ENCODE results near the gene STEAP3. TPM values are rescaled to one million over a fixed set of nuclear protein-coding genes. Genes with fewer than 3 reads are reported as not detected.

The STEAP3 gene
- total RNA-seq, 1 donor from 2014 or later, result 11.8 TPM

GRCh38 chr2:119278946-119279345, 55.3 kb downstream of the STEAP3 start:
- Histone ChIP-seq H3K27me3 (ENCODE audit: control insufficient read depth, insufficient read depth, low read length) (no peaks in the 10 kb centered on the region), H3K36me3 (ENCODE audit: control insufficient read depth, insufficient read depth, low read length) (no peaks in the 10 kb centered on the region), H3K4me3 (ENCODE audit: low read depth, low read length) (no peak overlapping the region)
- FAIRE-seq (no peak), DNase-seq (ENCODE audit: low read depth) (no peak)
- TF ChIP-seq, protein P1, sequence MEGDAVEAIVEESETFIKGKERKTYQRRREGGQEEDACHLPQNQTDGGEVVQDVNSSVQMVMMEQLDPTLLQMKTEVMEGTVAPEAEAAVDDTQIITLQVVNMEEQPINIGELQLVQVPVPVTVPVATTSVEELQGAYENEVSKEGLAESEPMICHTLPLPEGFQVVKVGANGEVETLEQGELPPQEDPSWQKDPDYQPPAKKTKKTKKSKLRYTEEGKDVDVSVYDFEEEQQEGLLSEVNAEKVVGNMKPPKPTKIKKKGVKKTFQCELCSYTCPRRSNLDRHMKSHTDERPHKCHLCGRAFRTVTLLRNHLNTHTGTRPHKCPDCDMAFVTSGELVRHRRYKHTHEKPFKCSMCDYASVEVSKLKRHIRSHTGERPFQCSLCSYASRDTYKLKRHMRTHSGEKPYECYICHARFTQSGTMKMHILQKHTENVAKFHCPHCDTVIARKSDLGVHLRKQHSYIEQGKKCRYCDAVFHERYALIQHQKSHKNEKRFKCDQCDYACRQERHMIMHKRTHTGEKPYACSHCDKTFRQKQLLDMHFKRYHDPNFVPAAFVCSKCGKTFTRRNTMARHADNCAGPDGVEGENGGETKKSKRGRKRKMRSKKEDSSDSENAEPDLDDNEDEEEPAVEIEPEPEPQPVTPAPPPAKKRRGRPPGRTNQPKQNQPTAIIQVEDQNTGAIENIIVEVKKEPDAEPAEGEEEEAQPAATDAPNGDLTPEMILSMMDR (IDR thresholded peaks at IDR 0.05; ENCODE audit: insufficient read depth, low read length, severe bottlenecking), result no peak

GRCh38 chr2:119279666-119280065, 56.0 kb downstream of the STEAP3 start:
- TF ChIP-seq, protein P1 (IDR thresholded peaks at IDR 0.05; ENCODE audit: insufficient read depth, low read length, severe bottlenecking), result no peak
- Histone ChIP-seq H3K36me3 (ENCODE audit: control insufficient read depth, insufficient read depth, low read length) (no peaks in the 10 kb centered on the region), H3K27me3 (ENCODE audit: control insufficient read depth, insufficient read depth, low read length) (no peaks in the 10 kb centered on the region), H3K4me3 (ENCODE audit: low read depth, low read length) (no peak overlapping the region)
- FAIRE-seq, result no peak
- DNase-seq (ENCODE audit: low read depth), result no peak

GRCh38 chr2:119280680-119281079, 57.0 kb downstream of the STEAP3 start:
- Histone ChIP-seq H3K36me3 (ENCODE audit: control insufficient read depth, insufficient read depth, low read length) (no peaks in the 10 kb centered on the region), H3K27me3 (ENCODE audit: control insufficient read depth, insufficient read depth, low read length) (no peaks in the 10 kb centered on the region), H3K4me3 (ENCODE audit: low read depth, low read length) (no peak overlapping the region)
- no peak for DNase-seq (ENCODE audit: low read depth)
- TF ChIP-seq, protein P1 (IDR thresholded peaks at IDR 0.05; ENCODE audit: insufficient read depth, low read length, severe bottlenecking), result no peak
- no peak for FAIRE-seq

DNA sequence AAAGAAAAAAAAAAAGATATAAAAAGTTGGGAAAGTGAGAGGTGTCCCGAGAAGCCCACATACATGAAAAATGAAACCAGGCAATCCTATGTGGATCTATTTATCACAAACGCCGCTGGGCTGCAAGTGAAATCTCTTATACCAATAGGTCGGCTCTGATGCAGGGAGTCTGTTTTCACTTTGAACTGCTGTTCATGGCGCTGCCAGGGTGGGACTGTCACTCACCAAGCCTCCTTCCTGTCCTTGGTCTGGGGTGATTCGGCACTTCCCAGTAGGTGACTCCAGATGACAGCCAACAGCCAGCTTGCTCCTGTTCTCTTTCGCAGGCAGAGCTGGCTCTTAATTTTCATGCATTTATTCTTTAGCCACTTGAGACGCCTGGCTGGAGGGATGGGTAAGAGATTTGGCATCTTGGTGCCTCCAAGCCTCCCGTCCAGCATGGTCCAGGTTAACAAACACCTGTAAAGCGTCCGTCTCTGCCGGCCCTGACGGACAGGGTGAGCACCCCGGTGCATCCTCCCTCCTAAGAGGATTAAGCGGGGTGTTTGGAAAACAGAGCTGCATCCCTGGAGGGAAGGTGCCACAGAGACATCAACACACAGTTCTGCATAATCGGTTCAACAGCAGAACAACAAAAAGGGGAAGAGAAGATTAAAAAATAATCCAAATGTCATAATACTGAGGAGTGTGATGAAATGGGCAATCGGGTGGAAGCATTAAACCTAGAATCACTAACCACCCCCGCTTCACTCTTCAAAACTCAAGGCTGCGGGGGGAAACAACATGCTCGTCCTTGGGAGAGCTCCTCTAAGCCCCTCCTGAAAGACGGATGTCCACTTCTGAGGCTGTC, 58.7 kb downstream of the STEAP3 start:
- Histone ChIP-seq H3K36me3 (ENCODE audit: control insufficient read depth, insufficient read depth, low read length) (no peaks in the 10 kb centered on the region), H3K27me3 (ENCODE audit: control insufficient read depth, insufficient read depth, low read length) (no peaks in the 10 kb centered on the region), H3K4me3 (ENCODE audit: low read depth, low read length) (no peak overlapping the region)
- DNase-seq (ENCODE audit: low read depth), result no peak
- FAIRE-seq, result no peak
- TF ChIP-seq, protein P1 (IDR thresholded peaks at IDR 0.05; ENCODE audit: insufficient read depth, low read length, severe bottlenecking), result no peak

DNA sequence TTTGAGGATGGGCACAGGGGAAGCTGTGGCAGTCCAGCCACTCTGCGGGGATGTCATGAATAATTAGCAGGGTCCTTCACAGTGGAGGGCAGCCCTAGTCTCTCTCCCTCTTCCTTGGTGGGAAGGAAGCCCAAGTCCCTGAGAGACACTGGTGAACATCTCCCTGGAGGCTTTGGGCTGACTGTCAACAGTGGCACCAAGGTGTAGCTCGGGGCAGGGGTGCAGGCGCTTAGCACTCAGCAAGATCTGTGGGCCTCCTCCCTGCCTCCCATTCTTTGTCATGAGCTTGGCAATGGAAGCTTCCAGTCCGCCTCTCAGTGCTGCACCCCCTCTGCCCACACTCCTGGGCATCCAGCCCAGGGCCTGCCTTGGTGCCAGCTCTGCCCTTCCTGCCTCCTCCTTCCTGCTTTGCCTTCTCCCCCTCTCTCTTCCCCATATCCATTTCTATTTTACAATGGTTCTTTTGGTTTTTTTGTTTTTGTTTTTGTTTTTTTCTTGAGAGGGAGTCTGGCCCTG, 59.4 kb downstream of the STEAP3 start:
- FAIRE-seq, result no peak
- TF ChIP-seq, protein P1 (IDR thresholded peaks at IDR 0.05; ENCODE audit: insufficient read depth, low read length, severe bottlenecking), result no peak
- Histone ChIP-seq H3K4me3 (ENCODE audit: low read depth, low read length) (no peak overlapping the region), H3K36me3 (ENCODE audit: control insufficient read depth, insufficient read depth, low read length) (no peaks in the 10 kb centered on the region), H3K27me3 (ENCODE audit: control insufficient read depth, insufficient read depth, low read length) (no peaks in the 10 kb centered on the region)
- no peak for DNase-seq (ENCODE audit: low read depth)

All from bronchial epithelial cell (primary cell).